HG03442 (cell line): ENCODE results near the gene MED14.

Experiments used
- ATAC-seq: cut with Tn5 transposase; IDR thresholded peaks from one replicate; pipeline ENCODE4 v1.9.1; 2021; ENCODE audit warnings: mild to moderate bottlenecking, moderate library complexity; ENCODE audit not compliant: unreplicated experiment

Gene MED14

GRCh38 chrX:40615976-40616375, 119.4 kb downstream of the MED14 start:
- ATAC-seq, result no peak

DNA sequence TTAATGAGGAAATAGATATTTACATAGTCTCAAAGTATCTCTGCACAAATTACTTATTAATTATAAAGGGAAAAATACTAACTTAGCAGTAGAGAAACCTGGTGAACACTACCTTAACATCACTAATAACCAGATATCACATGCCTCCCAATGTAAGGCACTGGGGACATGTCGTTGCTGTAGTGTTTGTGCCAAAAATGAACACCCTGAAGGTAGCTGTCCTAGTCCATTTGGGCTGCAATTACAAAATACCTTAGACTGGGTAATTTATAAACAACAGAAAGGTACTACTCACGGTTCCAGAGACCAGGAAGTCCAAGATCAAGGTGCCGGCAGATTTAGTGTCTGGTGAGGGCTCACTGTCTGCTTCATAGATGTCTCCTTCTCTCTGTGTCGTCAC, 122.8 kb downstream of the MED14 start:
- no peak for ATAC-seq

- no peak for ATAC-seq
Observed at GRCh38 chrX:40607381-40607780, 128.0 kb downstream of the MED14 start.

GRCh38 chrX:40603446-40603845, 131.9 kb downstream of the MED14 start:
- no peak for ATAC-seq
